Measurements from ENCODE around the gene BAIAP2L2.

DNA sequence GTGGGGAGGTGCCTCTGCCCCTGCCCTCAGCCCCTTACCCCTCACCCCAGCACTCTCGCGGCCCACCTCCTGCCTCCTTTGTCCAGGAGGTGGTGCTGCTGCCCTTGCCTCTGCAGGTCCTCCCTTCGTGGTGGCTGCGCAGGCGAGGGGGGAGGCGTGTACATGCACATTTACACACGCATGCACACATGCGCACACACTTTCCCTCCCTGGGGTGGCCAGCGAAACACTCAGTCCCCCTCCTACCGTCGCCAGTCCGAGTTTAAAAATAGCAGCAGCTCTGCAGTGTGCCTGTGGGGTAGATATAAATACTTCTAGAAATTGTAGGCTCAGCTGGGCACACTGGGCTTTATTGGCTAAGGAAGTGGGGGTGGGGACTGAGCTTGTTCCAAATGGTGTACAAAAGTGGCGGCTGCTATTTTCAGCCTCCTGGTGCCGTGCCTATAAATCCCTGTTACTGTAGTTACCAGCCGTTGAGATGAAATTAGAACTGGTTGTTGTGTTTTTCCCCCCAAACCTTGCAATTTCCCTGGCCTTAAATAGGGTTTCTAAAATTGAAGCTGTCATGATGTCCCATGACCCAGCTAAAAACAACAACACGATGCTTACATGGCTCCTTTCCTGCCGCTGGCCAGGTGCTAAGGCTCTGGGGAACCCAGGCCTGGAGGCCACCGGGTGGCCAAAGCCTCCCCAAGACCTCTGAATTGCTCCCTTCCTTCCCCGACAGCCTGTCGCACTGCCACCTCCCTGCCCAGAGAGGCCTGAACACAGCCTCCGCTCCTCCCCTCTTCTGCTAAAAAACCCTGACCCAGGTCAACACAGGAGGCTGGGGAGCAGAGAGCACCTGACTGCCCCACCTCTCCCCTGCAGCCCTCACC lies 40.9 kb downstream of the BAIAP2L2 start:
- TF ChIP-seq CTCF (IDR thresholded peaks at IDR 0.05; ENCODE audit: insufficient read depth, low read depth, low read length) (peak; percentile 21), EZH2 (IDR thresholded peaks at IDR 0.05; ENCODE audit: insufficient read depth, low read length) (no peak)

Measured in astrocyte (in vitro differentiated cells and primary cell).